BLaER1 (cell line): ENCODE results near the gene PARP16.
"Not testable (repeated sequence)": the region's sequence is repeated elsewhere in the genome, so short reads cannot be mapped to it uniquely, and the experiment has no call there.

Experiments
- H3K27ac ChIP-seq: shearing (Covaris generic); formaldehyde crosslinking; 2 replicates; pipeline ENCODE4 v1.8.1; 2022
- H3K27me3 ChIP-seq: shearing (Covaris generic); formaldehyde crosslinking; 2 replicates; pipeline ENCODE4 v1.8.1; 2022
- H3K36me3 ChIP-seq: shearing (Covaris generic); formaldehyde crosslinking; 2 replicates; pipeline ENCODE4 v1.8.1; 2022
- H3K4me1 ChIP-seq: shearing (Covaris generic); formaldehyde crosslinking; 2 replicates; pipeline ENCODE4 v1.8.1; 2022
- H3K4me2 ChIP-seq: shearing (Covaris generic); formaldehyde crosslinking; 2 replicates; pipeline ENCODE4 v1.8.1; 2022
- H3K4me3 ChIP-seq: shearing (Covaris generic); formaldehyde crosslinking; 2 replicates; pipeline ENCODE4 v1.8.1; 2022
- H3K9ac ChIP-seq: shearing (Covaris generic); formaldehyde crosslinking; 2 replicates; pipeline ENCODE4 v1.8.1; 2022
- H3K9me3 ChIP-seq: shearing (Covaris generic); formaldehyde crosslinking; 2 replicates; pipeline ENCODE4 v1.8.1; 2022
- H4K20me1 ChIP-seq: shearing (Covaris generic); formaldehyde crosslinking; 2 replicates; pipeline ENCODE4 v1.8.1; 2022
- Cebpa-rat ChIP-seq: shearing (Covaris generic); IDR thresholded peaks from 2 replicates; pipeline ENCODE4 v1.8.1; 2022

PARP16 gene

DNA sequence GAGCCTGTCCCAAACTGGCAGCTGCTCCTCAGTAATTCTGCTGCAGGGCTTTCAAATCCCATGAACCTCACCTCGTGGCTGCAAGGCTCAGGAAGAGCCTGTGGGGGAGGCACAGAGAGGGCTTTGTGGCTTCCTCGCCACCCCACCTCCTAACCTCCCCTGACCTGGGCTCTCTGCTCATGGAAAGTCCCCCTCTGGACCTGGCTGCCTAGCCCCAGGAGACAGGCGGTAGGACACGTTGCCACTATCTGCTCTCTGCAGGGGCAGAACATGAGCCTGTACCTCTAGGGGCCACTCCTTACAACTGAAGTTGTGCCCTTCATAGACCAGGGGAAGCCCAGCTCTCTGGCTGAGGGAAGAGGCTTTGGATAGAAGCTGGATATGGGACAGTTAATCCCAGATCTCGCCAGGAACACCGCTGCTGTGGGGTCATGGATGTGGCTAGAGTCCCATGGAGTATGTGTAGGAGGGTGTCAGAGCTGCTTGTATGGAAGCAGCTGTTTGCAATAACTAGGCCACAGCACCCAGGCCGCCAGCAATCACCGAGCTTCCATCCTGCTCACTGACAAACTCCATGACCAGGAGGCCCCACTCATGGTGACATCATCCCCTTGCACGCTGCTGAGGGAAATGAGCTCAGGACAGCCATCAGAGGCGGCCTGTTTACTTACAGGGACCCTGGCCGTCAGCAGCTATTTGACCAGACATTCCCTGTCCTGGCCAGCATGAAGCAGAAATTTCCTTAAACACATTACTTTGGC is 41.4 kb downstream of the PARP16 start:
- Histone ChIP-seq H3K9me3 (no peaks in the 10 kb centered on the region), H3K4me1 (peaks cover 2% of the 10 kb centered on the region; the same call in 1 of the 2 replicates), H3K4me2 (no peak overlapping the region), H3K4me3 (no peak overlapping the region), H3K9ac (no peak overlapping the region), H4K20me1 (no peaks in the 10 kb centered on the region), H3K27ac (no peak overlapping the region), H3K36me3 (peaks cover 36% of the 10 kb centered on the region), H3K27me3 (no peaks in the 10 kb centered on the region)
- no peak for TF ChIP-seq Cebpa-rat

DNA sequence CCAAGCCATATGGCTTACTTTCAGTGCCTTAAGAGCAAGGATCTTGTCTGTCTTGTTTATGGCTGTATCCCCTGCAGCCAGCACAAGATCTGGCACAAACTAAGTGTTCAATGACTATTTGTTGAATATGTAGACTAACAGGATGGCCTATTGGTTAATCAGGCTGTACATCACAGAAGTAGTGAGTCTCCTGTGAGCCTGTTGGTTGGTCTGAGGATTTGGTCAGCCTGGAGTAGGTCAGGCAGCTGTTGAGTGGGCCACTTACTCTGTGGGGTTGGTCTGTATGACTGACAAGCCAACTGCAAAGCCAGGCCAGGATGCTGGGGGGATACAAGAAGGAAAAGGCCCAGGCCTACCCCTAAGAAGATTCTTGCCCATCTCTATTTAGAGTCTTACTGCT is 42.0 kb downstream of the PARP16 start:
- H3K4me2 ChIP-seq = no peak overlapping the region
- peaks cover 36% of the 10 kb centered on the region for H3K36me3 ChIP-seq
- H3K27me3 ChIP-seq = no peaks in the 10 kb centered on the region
- H3K4me1 ChIP-seq = peaks cover 6% of the 10 kb centered on the region; the same call in 1 of the 2 replicates
- no peak overlapping the region for H3K4me3 ChIP-seq
- no peak for TF ChIP-seq Cebpa-rat
- no peaks in the 10 kb centered on the region for H3K9me3 ChIP-seq
- no peak overlapping the region for H3K9ac ChIP-seq
- no peak overlapping the region for H3K27ac ChIP-seq
- H4K20me1 ChIP-seq = no peaks in the 10 kb centered on the region

DNA sequence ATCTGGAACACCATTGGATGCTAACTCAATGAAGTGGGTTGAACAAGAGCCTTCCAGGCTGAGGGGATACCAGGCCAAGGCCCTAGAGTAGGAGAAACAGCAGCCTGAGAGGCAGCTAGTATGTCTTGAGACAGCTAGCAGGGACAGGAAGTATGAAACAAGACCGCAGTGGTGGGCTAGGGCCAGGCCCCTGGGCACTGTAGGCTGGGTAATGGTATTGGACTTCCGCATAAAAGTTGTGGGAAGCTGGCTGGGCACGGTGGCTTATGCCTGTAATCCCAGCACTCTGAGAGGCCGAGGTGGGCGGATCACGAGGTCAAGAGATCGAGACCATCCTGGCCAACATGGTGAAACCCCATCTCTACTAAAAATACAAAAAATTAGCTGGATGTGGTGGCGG is 50.2 kb downstream of the PARP16 start:
- H3K4me1 ChIP-seq = peaks cover 15% of the 10 kb centered on the region
- H3K27me3 ChIP-seq, H4K20me1 ChIP-seq, H3K27ac ChIP-seq, H3K9me3 ChIP-seq, H3K4me2 ChIP-seq, H3K9ac ChIP-seq, H3K4me3 ChIP-seq, H3K36me3 ChIP-seq: not testable (repeated sequence)

DNA sequence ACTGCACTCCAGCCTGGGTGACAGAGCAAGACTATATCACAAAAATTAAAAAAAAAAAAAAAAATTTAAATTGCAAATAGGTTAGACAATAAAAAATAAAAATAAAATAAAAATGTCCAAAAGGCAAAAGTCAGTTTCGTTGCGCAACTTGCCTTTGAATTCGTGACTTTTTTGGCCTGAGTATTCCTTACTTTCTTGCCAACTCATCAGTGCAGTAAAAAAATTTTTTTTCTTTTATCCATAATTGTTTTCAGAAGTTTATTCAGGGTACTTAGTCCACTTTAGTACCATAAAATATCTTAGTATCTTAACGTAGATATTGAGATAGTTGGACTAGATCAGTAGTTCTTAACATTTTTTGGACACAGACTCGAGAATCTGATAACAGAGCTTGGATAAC is 53.0 kb downstream of the PARP16 start:
- no peaks in the 10 kb centered on the region for H3K36me3 ChIP-seq
- H3K4me2 ChIP-seq = no peak overlapping the region
- no peaks in the 10 kb centered on the region for H3K9me3 ChIP-seq
- no peak overlapping the region for H3K9ac ChIP-seq
- no peak overlapping the region for H3K4me3 ChIP-seq
- no peak overlapping the region for H3K27ac ChIP-seq
- H3K27me3 ChIP-seq = no peaks in the 10 kb centered on the region
- no peak for TF ChIP-seq Cebpa-rat
- H3K4me1 ChIP-seq = peaks cover 9% of the 10 kb centered on the region
- H4K20me1 ChIP-seq = no peaks in the 10 kb centered on the region

DNA sequence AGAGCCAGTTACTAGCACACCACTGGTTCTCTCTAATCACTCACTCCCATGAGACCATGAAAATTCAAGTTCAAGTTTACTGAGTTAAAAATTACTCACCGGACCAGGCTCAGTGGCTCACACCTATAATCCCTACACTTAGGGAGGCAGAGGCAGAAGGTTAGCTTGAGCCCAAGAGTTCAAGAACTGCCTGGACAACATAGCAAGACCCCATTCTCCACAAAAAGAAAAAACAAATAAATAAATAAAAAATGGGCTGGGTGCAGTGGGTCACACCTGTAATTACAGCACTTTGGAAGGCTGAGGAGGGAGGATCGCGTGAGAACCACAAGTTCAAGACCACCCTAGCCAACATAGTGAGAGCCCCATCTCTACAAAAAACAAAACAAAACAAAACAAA is 54.2 kb downstream of the PARP16 start:
- Histone ChIP-seq H3K4me1 (peaks cover 13% of the 10 kb centered on the region), H3K27ac (no peak overlapping the region), H4K20me1 (no peaks in the 10 kb centered on the region), H3K4me3 (no peak overlapping the region), H3K36me3 (no peaks in the 10 kb centered on the region), H3K4me2 (no peak overlapping the region), H3K9me3 (no peaks in the 10 kb centered on the region), H3K27me3 (no peaks in the 10 kb centered on the region), H3K9ac (no peak overlapping the region)
- TF ChIP-seq Cebpa-rat = no peak

DNA sequence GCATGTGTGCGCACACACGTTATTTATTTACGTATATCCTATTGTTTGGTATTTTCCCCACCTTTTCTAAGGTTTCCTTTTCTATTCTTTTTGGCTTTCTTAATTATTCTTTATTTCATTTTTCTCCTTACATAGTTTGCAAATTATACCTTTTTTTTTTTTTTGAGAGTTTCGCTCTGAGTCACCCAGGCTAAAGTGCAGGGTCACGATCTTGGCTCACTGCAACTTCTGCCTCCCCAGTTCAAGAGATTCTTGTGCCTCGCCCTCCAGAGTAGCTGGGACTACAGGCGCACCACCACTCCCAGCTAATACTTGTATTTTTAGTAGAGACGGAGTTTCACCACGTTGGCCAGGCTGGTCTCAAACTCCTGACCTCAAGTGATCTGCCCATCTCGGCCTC is 55.4 kb downstream of the PARP16 start:
- no peaks in the 10 kb centered on the region for H3K27me3 ChIP-seq
- H3K9ac ChIP-seq = no peak overlapping the region
- TF ChIP-seq Cebpa-rat = no peak
- H3K4me1 ChIP-seq = peaks cover 8% of the 10 kb centered on the region
- no peaks in the 10 kb centered on the region for H4K20me1 ChIP-seq
- no peaks in the 10 kb centered on the region for H3K9me3 ChIP-seq
- no peak overlapping the region for H3K4me2 ChIP-seq
- H3K36me3 ChIP-seq = no peaks in the 10 kb centered on the region
- H3K27ac ChIP-seq = no peak overlapping the region
- no peak overlapping the region for H3K4me3 ChIP-seq

DNA sequence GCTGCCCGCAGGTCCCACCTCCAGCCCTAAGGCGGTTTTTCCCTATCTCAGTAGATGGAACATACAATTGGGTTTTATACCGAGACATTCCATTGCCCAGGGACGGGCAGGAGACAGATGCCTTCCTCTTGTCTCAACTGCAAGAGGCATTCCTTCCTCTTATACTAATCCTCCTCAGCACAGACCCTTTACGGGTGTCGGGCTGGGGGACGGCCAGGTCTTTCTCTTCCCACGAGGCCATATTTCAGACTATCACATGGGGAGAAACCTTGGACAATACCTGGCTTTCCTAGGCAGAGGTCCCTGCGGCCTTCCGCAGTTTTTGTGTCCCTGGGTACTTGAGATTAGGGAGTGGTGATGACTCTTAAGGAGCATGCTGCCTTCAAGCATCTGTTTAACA is 59.8 kb downstream of the PARP16 start:
- not testable (repeated sequence) for H3K27ac ChIP-seq, H3K9ac ChIP-seq, H3K27me3 ChIP-seq, H3K36me3 ChIP-seq, H3K9me3 ChIP-seq, H4K20me1 ChIP-seq, H3K4me2 ChIP-seq, H3K4me3 ChIP-seq, H3K4me1 ChIP-seq

DNA sequence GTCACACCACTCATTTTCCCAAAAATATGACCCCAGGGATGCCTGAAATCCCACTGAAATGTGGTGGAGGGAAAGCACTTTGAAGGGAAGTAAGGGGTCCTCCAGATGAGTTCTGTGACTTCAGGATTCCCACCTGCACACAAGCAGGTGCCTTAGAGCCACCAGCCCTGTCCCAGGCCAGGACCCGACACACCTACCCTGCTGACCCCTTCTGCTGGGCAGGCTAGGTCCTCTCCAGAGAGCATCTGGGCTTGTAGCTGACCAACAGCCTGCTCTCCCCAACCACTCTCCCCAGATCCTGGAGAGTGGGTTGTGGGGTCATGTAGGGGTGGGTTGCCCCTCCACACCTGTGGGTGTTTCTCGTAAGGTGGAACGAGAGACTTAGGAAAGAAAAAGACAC is 60.5 kb downstream of the PARP16 start:
- Histone ChIP-seq H3K27ac (no peak overlapping the region), H3K4me3 (no peak overlapping the region), H3K36me3 (no peaks in the 10 kb centered on the region), H3K4me2 (no peak overlapping the region), H3K9ac (no peak overlapping the region), H3K4me1 (peaks cover 8% of the 10 kb centered on the region), H3K9me3 (no peaks in the 10 kb centered on the region), H3K27me3 (no peaks in the 10 kb centered on the region), H4K20me1 (no peaks in the 10 kb centered on the region)
- TF ChIP-seq Cebpa-rat = no peak

DNA sequence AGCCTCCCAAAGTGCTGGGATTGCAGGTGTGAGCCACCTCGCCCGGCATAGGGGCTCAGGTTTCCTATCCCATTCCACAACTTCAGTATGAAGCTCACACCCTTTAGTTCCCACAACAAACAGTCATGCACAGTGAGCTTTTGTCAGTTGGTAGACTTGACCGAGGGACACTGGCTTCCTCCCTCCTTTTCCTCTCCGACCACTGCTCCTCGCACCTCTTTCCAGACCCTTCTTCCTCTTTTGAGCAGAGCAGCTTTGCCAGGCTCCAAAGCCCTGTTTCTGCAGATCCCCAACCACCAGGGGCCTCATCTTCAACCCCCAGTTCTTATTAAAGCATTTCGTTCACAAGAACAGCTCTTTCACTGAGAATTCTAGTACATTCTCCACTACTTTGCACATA is 62.7 kb downstream of the PARP16 start:
- peaks cover 8% of the 10 kb centered on the region for H3K4me1 ChIP-seq
- H3K27me3 ChIP-seq = no peaks in the 10 kb centered on the region
- H3K9me3 ChIP-seq = no peaks in the 10 kb centered on the region
- H4K20me1 ChIP-seq = no peaks in the 10 kb centered on the region
- no peak overlapping the region for H3K4me3 ChIP-seq
- no peak overlapping the region for H3K9ac ChIP-seq
- H3K36me3 ChIP-seq = no peaks in the 10 kb centered on the region
- H3K27ac ChIP-seq = no peak overlapping the region
- no peak for TF ChIP-seq Cebpa-rat
- no peak overlapping the region for H3K4me2 ChIP-seq

DNA sequence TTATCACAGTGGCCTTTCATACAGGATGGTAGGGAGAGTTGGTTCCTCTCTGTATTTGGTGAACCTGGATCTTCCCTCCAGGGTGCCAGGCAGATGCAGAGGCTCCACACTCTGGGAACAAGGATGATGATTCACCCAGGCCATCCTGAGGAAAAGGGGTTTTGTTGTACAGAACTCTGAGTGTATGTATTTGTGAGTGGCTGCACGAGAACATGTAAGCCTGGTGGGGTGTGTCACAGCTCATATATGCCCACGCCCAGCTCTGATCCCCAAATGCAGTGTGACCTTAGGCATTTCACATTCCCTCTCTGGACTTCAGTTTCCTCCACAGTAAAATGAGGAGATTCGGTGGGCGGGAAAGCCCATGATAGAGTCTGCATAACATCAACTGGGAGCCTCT is 63.8 kb downstream of the PARP16 start:
- no peak overlapping the region for H3K4me3 ChIP-seq
- no peak overlapping the region for H3K4me2 ChIP-seq
- H3K27ac ChIP-seq = no peak overlapping the region
- H3K9ac ChIP-seq = no peak overlapping the region
- TF ChIP-seq Cebpa-rat = no peak
- H3K4me1 ChIP-seq = 0 out of 2 replicates have a peak, but pooled peaks cover under 1% of the 10 kb centered on the region
- H3K27me3 ChIP-seq = no peaks in the 10 kb centered on the region
- H4K20me1 ChIP-seq = no peaks in the 10 kb centered on the region
- H3K9me3 ChIP-seq = no peaks in the 10 kb centered on the region
- no peaks in the 10 kb centered on the region for H3K36me3 ChIP-seq

DNA sequence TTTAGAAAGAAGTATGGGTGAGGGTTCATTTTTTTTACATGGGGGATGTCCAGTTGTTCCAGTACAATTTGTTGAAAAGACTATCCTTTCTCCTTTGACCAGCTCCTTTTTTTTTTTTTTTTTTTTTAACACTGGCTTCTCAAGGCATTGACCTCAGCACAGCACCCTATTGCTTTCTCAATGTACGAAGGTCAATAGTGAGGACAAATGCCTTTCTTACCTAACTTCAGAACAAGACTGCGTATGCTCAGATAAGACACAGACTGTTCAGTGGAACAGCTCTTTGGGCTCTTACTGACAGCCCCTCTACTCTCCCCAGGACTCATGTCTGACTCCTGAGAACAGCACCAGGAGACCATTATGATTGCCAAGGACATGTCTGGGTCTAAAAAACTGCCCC is 65.0 kb downstream of the PARP16 start:
- H3K27ac ChIP-seq = no peak overlapping the region
- H3K9me3 ChIP-seq = no peaks in the 10 kb centered on the region
- no peak overlapping the region for H3K9ac ChIP-seq
- H4K20me1 ChIP-seq = no peaks in the 10 kb centered on the region
- no peaks in the 10 kb centered on the region for H3K4me1 ChIP-seq
- no peak overlapping the region for H3K4me3 ChIP-seq
- no peaks in the 10 kb centered on the region for H3K36me3 ChIP-seq
- no peak overlapping the region for H3K4me2 ChIP-seq
- TF ChIP-seq Cebpa-rat = no peak
- no peaks in the 10 kb centered on the region for H3K27me3 ChIP-seq
